CD1c-positive myeloid dendritic cell (primary cell): ENCODE data around the gene SKAP2.

Experiments
- DNase-seq: peaks from one replicate; pipeline ENCODE4 v3.0.0-alpha.2; 2016; ENCODE audit errors: extremely low spot score

SKAP2 gene

DNA sequence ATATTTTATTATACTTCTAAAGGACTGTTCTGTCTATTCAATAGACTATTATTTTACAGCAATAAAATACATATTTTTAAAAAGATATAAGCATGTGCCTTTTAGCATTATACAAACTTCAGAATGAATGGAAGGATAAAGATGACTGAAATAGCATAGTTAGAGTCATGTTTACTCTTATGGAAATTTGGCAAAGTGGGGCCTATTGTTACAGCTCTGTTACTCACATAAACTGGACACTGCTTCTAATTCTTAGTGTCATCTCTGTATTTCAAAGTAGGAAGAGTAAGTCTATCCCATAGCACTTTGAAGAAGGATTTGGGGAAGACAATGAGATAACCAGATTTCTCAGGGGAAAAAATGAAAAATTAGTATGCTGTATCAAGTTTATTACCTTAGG, 168.2 kb downstream of the SKAP2 start:
- DNase-seq = no peak

DNA sequence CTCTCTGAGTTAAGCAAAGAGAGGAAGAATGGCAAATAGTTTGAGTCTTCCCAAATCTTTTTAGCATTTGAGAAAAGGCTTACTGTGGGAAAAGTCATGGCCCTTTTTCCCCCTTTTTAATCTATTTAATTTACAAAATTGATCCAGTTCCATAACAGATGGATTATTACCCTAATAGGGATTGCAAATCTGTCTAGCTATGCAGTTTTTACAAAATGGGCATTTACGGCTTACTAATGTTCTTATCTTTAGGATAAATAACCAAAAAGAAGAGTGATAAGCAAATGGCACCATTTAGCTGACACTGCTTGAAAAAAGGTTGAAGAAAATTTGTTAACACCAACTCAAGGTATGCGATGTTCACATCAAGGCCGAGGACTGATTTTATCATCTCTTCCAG, 169.7 kb downstream of the SKAP2 start:
- DNase-seq = no peak

DNA sequence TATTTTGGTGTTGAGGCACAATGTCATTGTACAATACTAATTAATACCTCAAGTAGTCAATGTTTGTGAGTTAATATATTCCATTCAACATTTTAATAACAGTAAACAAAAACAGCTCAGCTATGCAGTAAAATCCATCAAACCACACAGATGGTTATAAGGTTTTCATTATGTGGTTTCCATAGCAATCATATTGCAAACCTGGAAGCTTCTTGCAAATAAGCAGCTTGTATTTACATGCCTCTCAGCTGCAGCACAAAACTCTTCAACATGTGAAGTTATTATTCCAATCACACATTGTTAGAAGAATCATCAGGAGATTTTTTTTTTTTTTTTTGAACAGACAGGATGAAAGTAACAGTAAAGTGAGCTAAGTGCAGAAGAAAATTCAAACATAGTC, 170.2 kb downstream of the SKAP2 start:
- no peak for DNase-seq

DNA sequence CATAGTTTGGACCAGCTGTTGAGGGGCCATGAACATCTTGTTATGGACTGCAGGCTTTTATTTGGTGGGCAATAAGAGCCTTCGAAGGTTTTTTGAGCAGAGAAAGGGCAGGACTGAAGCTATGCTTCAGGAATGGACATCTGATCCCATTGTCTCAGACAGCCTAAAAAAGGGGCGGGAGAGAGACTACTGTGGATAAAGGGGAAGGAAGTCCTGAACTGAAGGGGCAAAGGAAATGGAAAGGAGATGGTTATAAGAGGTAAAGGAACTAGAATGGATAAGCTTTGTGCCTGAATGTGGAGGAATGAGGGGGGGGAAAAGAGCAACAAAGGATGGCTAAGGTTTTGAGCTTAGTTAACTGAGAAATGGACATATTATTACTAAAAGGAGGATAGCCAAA, 172.5 kb downstream of the SKAP2 start:
- DNase-seq = no peak

DNA sequence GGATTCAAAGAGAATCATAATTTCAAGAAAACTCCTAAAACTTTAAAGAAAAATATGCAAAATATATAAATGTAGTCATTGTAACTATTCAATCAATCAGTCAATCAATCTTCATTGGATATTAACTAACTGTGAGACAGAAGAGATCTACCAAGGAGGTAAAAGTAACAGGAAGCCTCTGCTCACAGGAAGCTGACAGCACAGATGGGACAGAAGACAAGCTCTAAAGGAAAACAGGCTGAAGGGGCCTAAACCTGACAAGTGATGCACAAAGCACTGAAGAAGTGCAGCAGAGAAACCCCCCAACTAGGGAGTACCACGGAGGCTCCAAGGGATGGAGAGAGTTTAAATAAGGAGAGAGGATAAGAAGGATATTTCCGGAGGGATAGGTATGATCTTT, 173.0 kb downstream of the SKAP2 start:
- no peak for DNase-seq

DNA sequence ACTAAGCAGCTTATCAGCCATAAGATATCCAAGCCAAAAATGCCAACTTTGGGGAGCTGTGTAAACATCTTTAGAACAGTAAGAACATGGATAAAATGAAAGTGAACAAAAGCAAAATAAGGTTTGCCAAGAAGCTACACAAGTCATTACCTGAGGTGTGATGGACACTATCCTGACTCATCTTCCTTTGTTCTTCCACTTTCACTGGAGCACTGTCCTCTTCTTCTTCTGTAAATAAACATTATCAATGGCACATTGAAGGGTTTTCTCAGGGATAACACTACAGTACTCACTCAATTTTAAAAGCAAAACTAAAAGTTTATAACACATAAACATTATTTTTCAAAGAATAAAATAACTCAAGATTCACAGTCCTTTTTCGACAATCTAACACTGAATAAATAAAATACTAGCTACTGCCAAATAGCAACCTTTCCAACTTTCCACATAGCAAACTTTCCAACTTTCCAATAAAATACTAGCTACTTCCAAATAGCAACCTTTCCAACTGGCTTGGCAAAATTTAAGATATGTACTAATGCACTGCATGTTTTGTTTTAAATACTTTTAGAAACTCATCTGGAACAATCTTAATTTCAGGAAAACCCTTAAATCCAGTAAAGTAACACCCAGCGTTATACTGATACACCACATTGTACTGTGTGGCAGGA, 174.1 kb downstream of the SKAP2 start:
- DNase-seq = no peak

DNA sequence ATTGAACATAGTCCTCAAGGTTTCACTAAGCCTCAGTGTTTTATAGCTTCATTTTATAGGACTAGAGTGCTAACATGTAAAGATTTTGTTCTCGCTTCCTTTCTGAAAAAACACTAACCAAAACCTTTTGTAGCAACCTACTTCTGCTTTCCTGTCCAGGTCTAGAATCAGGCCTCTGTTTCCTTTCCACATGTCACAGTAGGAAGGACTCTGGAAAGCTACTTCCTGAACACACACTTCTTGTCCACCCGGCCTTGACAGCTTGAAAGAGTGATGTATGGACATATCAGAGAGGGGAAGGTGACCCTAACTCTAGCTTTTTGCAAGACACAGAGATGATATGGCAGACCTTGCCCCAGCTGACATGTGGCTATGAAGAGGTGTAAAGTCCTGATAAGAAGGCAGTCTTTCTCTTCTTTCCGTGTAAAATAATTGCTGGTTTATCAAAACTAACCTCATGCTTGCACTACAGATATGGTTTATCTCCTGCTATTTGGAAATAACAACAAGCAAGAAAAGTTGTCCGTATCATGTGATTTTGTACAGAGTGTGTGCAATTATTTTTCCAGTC, 175.4 kb downstream of the SKAP2 start:
- peak; percentile 66 for DNase-seq

DNA sequence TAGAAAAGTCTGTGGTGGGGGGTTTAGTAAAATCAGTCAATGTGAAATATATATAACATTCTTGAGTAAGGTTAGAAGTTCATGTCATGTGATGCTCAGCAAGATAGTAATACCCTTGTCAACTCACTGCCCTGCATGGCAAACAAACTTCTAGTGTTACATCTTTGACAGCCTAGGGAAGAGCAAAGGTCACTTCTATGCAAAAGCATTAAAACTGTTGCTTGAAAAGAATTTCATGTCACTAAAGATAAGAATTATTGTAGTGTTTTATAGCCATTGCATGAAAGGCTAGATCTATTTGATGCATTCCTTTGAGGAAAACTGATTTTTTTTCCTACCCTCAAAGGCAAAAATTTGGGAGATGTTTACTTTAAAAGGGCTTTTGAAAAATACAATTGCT, 176.0 kb downstream of the SKAP2 start:
- DNase-seq = peak; percentile 6

DNA sequence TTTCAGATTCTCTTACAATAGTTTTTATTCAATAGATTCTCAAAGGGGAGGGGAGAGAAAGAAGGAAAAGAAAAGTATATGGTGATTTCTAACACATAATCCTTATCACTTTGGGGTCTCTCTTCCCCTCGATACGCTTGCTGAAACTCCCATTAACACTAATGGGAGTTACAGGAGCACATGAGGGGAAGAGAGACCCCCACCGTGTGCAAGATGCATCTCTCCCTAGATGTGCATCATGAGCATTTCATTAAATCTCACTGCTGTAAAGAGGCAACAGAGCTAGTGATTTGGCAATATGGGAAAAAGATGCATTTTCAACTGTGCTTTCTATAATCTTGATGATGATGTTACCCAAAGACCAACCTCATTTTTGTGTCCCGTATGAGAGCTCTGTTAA, 177.4 kb downstream of the SKAP2 start:
- DNase-seq = no peak

DNA sequence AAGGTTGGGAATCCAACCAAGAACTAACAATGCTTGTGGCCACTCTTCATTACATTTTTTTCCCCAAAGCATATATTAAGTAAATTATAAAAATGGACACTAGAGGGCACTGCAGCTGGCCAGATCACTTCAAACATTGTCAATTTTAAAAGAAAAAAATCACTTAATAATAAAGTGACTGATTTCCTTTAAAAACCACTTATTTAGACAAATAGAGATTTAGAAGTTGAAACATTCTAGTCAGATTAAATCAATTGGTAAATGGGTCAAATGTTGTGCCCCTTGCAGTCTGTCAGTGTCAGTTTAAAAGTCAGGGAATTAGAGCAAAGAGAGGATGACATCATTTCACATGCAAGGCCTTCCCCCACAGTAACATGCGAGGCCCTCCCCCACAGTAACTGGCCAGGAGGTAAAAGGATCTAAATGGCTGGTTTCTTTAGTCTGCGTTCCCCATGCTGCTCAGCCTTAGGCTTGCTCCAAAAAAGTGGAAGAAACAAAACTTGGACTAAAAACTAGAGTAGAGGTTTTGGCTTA, 177.9 kb downstream of the SKAP2 start:
- peak; percentile 90 for DNase-seq

DNA sequence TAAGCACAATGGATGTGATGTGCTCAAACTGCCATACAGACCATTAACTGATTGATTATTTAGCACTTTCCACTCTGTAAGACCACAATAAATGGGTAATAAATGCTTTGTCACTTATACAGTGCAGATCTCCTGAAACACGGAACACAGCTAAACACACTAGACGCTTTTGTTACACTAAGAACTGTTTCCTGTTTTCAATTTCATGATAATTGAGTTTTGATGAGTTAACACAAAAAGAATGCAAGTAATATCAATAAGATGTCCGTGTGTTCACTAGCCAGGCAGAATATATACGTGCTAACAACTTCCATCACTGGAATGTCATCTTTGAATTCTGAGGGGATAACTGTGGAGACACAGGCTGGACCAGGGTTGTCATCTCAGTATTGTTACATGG, 178.8 kb downstream of the SKAP2 start:
- DNase-seq = peak; percentile 61

DNA sequence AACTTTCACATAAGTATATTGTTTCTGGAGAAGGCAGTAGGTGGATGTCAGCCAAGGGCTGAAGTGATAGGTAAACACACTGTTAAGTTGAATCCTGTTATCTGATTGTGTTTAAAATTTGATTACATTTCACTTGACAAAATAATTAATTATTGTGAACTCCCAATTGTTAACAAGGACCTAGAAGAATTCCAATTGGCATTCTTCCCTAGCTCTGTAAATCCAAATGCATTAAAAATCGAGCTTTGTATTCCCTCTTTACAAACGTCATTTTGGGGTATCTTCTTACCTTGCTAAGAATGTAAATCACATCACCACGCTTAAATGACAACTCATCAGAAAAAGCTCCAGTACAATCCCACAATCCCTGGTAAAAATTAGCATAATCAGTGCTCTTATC, 179.9 kb downstream of the SKAP2 start:
- DNase-seq = no peak

DNA sequence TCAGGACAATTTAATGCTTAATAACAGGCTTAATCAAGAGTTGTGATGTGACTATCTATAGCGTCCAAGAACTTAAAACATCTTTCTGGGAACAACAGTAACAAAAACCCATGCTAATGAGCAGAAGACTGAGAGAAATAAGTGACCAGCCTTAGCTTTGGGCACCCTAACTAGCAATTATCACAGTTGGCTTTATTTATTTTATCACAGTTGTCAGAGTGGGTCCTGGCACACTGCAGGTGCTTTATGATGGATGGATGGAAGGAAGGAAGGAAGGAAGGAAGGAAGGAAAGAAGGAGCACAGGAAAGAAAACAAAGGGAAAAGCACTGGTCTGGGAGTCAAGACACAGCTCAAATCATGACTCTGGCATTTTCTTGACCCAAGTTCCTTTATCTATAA, 181.1 kb downstream of the SKAP2 start:
- no peak for DNase-seq

DNA sequence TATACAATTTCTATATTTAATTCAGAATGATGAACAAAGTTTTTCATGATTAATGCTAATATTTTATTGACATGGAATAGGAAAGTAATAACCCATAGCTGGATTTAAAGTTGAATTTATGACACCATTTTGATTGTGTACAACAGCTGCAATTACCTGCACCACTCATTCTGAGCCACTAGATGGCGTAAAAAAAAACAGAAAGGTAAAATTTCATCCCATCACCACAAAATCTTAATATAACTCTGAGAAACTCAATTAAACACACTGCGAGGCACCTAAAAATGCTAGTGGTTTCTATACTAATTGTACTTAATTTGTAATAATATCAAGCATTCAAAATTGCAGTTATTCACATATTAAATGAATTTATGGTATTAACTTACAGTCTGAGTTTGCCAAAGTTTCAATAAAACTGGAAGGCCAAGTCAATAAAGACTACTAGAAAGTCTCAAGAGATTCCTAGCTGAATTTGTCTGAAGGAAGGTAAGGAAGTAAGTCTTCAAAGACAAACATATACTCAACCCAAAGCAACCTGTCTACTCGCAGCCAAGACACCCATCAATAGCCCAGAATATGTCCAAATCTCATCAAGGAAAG, 182.5 kb downstream of the SKAP2 start:
- DNase-seq = peak; percentile 56

DNA sequence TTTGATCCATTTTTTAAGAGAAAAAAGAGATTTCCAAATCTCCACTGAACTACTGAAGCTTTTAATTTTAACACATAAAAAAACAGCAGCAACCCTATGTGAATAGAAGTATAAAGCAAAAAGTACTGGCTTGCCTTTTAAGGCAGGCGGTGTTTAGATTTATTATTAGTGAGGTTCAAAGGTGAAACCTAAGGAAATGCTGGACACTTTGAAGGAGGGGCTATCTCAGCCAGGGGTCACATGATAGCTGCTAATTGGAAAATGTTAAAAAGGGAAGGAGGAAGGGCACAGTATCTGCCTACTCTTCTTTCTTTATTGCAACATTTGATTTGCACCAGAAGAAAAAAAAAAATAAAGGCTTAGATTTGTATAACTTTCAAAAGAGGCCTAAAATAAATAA, 183.8 kb downstream of the SKAP2 start:
- peak; percentile 39 for DNase-seq

DNA sequence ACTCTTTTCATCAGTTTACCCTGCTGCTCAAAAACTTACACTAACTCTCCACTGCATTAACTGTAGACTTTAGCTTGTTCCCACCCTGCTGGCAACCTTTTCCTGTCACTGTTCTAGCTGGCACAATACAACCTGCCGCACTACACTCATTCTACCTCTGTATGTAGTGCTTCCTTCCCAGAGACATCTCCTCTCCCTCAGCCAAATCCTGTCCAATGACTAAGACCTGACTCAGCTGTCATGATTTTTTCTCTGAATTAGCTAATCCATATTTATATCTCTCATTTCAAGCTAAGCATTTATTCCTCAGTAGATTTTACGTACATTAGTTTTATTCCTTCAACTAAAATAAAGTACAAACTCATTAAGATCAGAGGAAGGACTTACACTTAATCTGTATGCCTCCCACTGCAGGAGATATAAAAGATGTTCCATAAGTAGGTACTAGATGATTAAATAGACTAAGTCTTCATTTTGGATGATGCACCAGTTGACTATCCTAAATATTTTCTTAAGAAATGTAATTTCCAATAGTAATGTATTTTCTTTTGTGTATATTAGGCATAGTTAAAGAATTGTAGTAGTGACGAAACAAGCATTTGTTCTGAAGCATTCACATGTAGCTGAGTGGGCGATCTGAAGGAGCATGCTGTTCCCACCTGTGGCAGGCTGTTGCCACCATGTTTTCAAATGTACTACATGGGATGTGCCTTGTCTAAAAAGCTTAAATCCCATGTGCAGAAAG, 189.1 kb downstream of the SKAP2 start:
- DNase-seq = no peak

DNA sequence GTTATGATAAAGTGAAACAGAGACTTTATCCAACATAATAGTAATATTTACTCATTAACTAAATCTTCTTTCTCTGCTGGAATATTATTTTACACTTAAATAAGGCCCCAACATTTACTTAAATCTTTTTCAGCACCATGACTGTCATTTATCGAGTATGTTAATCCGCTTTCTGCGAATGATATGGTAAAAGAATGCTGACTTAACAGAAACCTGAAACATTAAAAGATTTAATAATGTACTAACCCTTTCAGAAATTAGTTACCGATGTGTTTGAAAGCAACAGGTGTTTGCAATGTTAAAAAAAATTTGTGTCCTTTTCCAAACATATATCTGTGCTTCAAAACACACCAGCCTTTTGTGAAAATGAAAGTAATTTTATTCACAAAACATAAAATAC, 190.5 kb downstream of the SKAP2 start:
- no peak for DNase-seq

DNA sequence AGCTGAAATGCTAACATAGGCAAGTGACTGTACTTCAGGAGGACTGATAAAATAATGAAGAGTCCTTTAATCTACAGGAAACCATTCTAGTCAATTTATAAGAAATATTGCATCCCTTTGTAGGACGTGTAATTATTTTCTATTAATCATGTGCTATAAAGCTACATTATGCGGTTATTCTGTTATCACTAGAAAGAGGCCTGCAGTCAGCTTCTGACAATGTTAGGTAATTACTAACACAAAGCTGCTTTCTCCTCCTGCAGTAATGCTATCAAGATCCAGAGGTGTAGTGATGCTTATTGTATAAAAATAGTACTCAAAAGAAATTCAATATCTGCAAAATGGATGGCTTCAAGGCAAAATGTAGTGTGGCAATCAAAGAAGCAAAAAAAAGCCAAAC, 191.1 kb downstream of the SKAP2 start:
- DNase-seq = no peak

DNA sequence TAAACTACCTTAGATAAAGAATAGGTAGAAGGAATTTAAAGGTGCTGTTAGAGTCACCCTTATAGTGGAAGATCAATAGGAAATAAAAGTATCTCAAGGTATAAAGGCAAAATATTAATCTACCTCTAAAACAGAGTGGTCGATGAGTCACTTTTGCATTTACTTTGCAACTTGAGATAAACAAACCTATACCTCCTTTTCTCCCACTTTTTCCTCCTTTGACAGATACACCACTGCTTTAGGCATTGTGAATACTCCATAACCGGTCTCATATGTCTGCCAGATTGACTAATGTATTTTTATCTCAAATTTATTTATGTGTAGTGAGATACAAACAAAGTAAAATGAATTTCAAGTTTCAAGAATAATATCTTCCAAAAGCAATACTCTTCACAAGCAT, 193.5 kb downstream of the SKAP2 start:
- no peak for DNase-seq

DNA sequence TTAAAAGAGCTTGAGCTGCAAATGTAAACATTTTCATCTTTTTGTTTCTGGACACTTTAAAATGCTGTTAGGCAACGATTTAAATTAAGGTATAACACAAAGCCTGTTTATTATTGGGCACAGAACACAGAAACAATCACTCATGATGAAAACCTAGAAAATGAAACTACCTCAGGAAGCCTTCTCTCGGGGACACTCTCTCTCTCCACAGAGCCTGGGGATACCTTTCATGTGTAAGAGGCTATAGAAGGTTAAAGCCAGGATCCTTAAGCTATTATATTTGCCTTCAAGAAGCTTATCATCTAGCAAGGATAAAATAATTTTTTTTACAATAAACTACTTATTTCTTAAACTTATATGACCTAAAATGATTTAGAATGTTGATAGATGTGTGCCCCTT, 194.1 kb downstream of the SKAP2 start:
- no peak for DNase-seq

DNA sequence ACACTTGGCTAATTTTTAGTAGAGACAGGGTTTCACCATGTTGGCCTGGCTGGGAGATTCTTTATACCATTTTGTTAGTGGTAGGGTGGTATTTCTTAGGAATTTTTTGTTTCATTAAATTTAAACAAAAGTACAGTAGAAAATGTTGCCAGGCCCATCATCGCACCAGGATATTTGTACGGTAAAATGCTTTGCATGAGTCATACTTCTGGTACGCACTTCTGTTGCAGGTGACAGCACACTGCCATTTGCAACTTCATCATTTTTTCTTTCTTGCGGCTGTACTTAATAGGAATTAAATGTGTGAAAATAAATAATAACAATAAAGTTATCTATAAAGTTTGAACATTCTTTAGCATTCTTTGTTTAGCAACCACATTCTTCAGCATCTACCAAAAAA, 195.6 kb downstream of the SKAP2 start:
- no peak for DNase-seq

DNA sequence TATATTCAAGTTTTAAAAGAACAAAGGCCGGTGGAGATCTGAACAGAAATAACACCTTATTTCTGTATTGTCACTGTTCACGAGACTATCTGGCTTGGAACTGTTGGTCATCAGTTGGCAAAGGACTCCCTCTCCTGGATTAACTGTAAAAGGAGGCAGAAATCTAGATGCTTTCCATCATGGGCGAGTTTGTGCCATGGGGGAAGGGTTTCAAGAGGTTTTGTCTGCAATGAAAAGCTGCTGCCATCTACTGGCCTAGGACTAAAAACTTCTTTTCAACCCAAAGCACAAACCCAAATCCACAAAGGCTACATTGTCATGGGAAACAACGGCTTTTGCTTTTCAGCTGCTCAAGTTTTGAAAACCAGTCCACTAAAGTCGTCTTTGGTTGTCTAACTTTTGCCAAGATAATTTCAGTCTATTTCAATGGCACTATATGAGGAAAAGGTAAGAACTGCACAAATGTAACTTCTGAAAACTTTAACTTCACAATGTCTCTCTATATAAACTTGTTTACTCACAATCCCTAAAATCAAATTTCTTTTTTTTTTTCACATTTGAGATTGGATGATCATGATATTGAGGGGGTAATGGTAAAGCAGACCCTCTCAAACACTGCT, 196.8 kb downstream of the SKAP2 start:
- peak; percentile 73 for DNase-seq
